Keratinocyte (primary cell): Measurements from ENCODE around the gene C11orf91. TPM values are rescaled to one million over a fixed set of nuclear protein-coding genes. Genes with fewer than 3 reads are reported as not detected.

Source experiments
- DNase-seq: peaks from one replicate; pipeline ENCODE4 v3.0.0-alpha.2; 2011; ENCODE audit warnings: low read depth, missing footprints, low spot score
- FAIRE-seq: peaks from 2 replicates; lab custom pipeline; 2011; peaks lifted over from hg19 to GRCh38; lab: Jason Lieb, UNC
- H2AFZ ChIP-seq: 2 replicates; pipeline ENCODE4 v1.6.0; 2012; ENCODE audit warnings: low read length, control low read depth, inconsistent platforms; ENCODE audit not compliant: control insufficient read depth
- H3K27ac ChIP-seq: 2 replicates; pipeline ENCODE4 v1.5.1; 2011; ENCODE audit warnings: low read length; ENCODE audit not compliant: control insufficient read depth, insufficient read depth
- H3K27me3 ChIP-seq: 3 replicates; pipeline ENCODE4 v1.6.0; 2011; ENCODE audit warnings: low read length; ENCODE audit not compliant: control insufficient read depth, insufficient read depth; ENCODE audit errors: extremely low read depth
- H3K36me3 ChIP-seq, 2 experiments: 2 replicates in 1 of 2; 3 replicates in 1 of 2; pipeline ENCODE4 v1.5.1; 2011; ENCODE audit warnings: low read length in 2 of 2, mild to moderate bottlenecking in 1 of 2; ENCODE audit not compliant: control insufficient read depth in 2 of 2, insufficient read depth in 2 of 2; ENCODE audit errors: extremely low read depth in 1 of 2
- H3K4me1 ChIP-seq: 3 replicates; pipeline ENCODE4 v1.5.1; 2011; ENCODE audit warnings: low read length; ENCODE audit not compliant: control insufficient read depth, insufficient read depth; ENCODE audit errors: extremely low read depth
- H3K4me2 ChIP-seq: 3 replicates; pipeline ENCODE4 v1.6.0; 2011; ENCODE audit warnings: low read depth, low read length; ENCODE audit not compliant: control insufficient read depth, insufficient read depth; ENCODE audit errors: extremely low read depth
- H3K4me3 ChIP-seq, 3 experiments: fragments of 200-600 bp in 1 of 3; sonication (generic) in 1 of 3; 2 replicates in 2 of 3; 3 replicates in 1 of 3; pipeline ENCODE4 v1.5.1; 2011 to 2016; ENCODE audit warnings: low read length in 3 of 3, mild to moderate bottlenecking in 3 of 3, control low read depth in 2 of 3, inconsistent platforms in 1 of 3, low read depth in 1 of 3, mixed read lengths in 1 of 3, mixed run types in 1 of 3, moderate library complexity in 1 of 3; ENCODE audit not compliant: control insufficient read depth in 2 of 3, insufficient read depth in 2 of 3; ENCODE audit errors: extremely low read depth in 1 of 3
- H3K79me2 ChIP-seq: 2 replicates; pipeline ENCODE4 v1.6.0; 2012; ENCODE audit warnings: low read length; ENCODE audit not compliant: control insufficient read depth, insufficient read depth
- H3K9ac ChIP-seq: 3 replicates; pipeline ENCODE4 v1.6.0; 2011; ENCODE audit warnings: low read length; ENCODE audit not compliant: control insufficient read depth, insufficient read depth; ENCODE audit errors: extremely low read depth
- H3K9me1 ChIP-seq: 3 replicates; pipeline ENCODE4 v1.6.0; 2011; ENCODE audit warnings: low read length; ENCODE audit not compliant: control insufficient read depth, insufficient read depth; ENCODE audit errors: extremely low read depth
- H3K9me3 ChIP-seq: 2 replicates; pipeline ENCODE4 v1.5.1; 2012; ENCODE audit warnings: low read depth, low read length; ENCODE audit not compliant: control insufficient read depth
- H4K20me1 ChIP-seq: 3 replicates; pipeline ENCODE4 v1.6.0; 2011; ENCODE audit warnings: low read length; ENCODE audit not compliant: control insufficient read depth, insufficient read depth; ENCODE audit errors: extremely low read depth
- CTCF ChIP-seq, 3 experiments: IDR thresholded peaks in 1 of 3; conservative IDR thresholded peaks in 1 of 3; optimal IDR thresholded peaks in 1 of 3; 2 replicates in 2 of 3; 3 replicates in 1 of 3; pipeline versions ENCODE3 to v1.5.1; 2011; ENCODE audit warnings: low read length in 3 of 3, mild to moderate bottlenecking in 3 of 3, moderate library complexity in 2 of 3, control low read depth in 1 of 3, inconsistent platforms in 1 of 3; ENCODE audit not compliant: insufficient read depth in 2 of 3; ENCODE audit errors: extremely low read depth in 1 of 3
- EZH2 ChIP-seq: IDR thresholded peaks from one replicate; pipeline ENCODE4 v1.6.1; 2012; ENCODE audit warnings: inconsistent platforms, mild to moderate bottlenecking, low read length, moderate library complexity
- dilution Hi-C: fragments of 300-500 bp; cut with MboI; formaldehyde crosslinking; loops from one replicate; pipeline ENCODE4 v1.7.0; 2020; ENCODE audit warnings: low sequenced_read_pairs; ENCODE audit not compliant: extremely low pct_ligation_motif_present
- polyA plus RNA-seq, 5 experiments: library from polyadenylated mRNA; depleted of rRNA in 3 of 5; stranded (reverse) in 3 of 5; stranded (forward) in 1 of 5; unstranded in 1 of 5; fragments of >200 nt; gene quantifications; 1 replicate in 1 of 5; 2 replicates in 3 of 5; 3 replicates in 1 of 5; pipeline versions ENCODE4 v1.2.1 to v1.2.3, GENCODE V29; 2011 to 2012; ENCODE audit warnings: missing spikeins in 2 of 5, low read depth in 1 of 5, low replicate concordance in 1 of 5

C11orf91 gene
- polyA plus RNA-seq, 1 donor (not counting 4 experiments of a cell fraction or from before 2014, with no cell fraction given): 0.10 TPM

- no peaks in the 10 kb centered on the region for H3K27me3 ChIP-seq
- H3K4me3 ChIP-seq: peak overlapping the region in 2 of 3 experiments; percentile 24 to 29
- no peak for DNase-seq
- dilution Hi-C loops: no loop called here
- peak overlapping the region; percentile 50 for H3K4me2 ChIP-seq
- peaks cover 0 to 2% of the 10 kb centered on the region in 2 experiments for H3K36me3 ChIP-seq
- H3K27ac ChIP-seq: peak overlapping the region; percentile 99
- H3K9me1 ChIP-seq: no peaks in the 10 kb centered on the region
- peak overlapping the region; percentile 79 for H3K9ac ChIP-seq
- no peaks in the 10 kb centered on the region for H3K79me2 ChIP-seq
- no peaks in the 10 kb centered on the region for H4K20me1 ChIP-seq
- H3K4me1 ChIP-seq: peaks cover 74% of the 10 kb centered on the region
- no peak for TF ChIP-seq EZH2
- no peak for TF ChIP-seq CTCF (optimal IDR thresholded peaks at IDR 0.05 in 1 of 3, IDR thresholded peaks at IDR 0.05 in 1 of 3, conservative IDR thresholded peaks at IDR 0.05 in 1 of 3; ENCODE audit: extremely low read depth in 1 of 3, insufficient read depth in 2 of 3, low read length in 3 of 3)
- H2AFZ ChIP-seq: peak overlapping the region; percentile 5
- H3K9me3 ChIP-seq: no peaks in the 10 kb centered on the region
- FAIRE-seq: peak; percentile 51
These were observed 9.4 kb downstream of the C11orf91 start for GRCh38 chr11:33691066-33691864.

DNA sequence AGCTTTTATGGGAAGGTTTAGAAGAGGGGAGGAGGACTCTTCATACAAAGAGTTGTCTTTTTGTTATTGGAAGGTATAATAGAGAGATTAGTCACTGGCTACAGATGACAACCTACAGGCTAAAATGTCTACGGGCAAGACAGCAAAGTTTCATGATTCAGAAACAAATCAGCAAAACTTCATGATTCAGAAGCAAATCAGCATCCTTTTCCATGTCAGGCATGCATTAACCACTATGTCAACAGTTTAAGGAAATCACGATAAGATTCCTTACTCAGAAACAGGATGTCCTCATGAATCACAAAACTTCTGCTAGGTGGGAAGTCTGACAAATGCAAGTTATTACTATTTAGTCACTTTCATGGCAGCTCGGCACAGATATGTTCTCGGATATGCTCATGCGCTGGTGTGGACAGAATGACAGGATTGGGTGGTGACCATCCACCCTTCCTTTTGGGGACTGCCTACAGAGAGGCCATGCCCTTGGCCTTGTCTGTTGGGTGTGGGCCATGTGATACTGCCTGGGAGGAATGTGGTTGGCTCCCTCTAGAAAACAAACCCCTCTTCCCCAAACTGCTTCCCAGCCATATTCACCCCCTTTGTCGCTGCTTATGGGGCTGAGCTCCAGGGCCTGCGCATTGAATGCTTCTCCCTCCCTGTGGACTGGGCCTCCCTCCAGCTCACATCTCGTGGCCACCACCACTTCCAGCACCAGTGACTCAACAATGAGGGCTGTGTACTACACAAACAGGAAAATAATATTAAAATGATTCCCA lies 10.1 kb downstream of the C11orf91 start:
- Histone ChIP-seq H3K27ac (peak overlapping the region; percentile 99), H4K20me1 (no peaks in the 10 kb centered on the region), H3K27me3 (no peaks in the 10 kb centered on the region), H3K4me2 (peak overlapping the region; percentile 65), H3K9me3 (no peaks in the 10 kb centered on the region), H3K9ac (peak overlapping the region; percentile 79), H3K4me3 (peak overlapping the region in 2 of 3 experiments; percentile 7 to 36), H3K79me2 (no peaks in the 10 kb centered on the region), H3K4me1 (peaks cover 71% of the 10 kb centered on the region), H3K9me1 (no peaks in the 10 kb centered on the region), H3K36me3 (peaks cover 0 to 2% of the 10 kb centered on the region in 2 experiments), H2AFZ (peak overlapping the region; percentile 38)
- no peak for TF ChIP-seq CTCF (optimal IDR thresholded peaks at IDR 0.05 in 1 of 3, IDR thresholded peaks at IDR 0.05 in 1 of 3, conservative IDR thresholded peaks at IDR 0.05 in 1 of 3; ENCODE audit: extremely low read depth in 1 of 3, insufficient read depth in 2 of 3, low read length in 3 of 3)
- no peak for TF ChIP-seq EZH2
- dilution Hi-C loops: no loop called here
- FAIRE-seq: peak; percentile 93
- peak; percentile 96 for DNase-seq
